ENCODE data around the gene SLC66A3. TPM values are rescaled to one million over a fixed set of nuclear protein-coding genes. Genes with fewer than 3 reads are reported as not detected.
A peak's percentile ranks its signal among the peaks of the same experiment; 100 is the strongest.

Gene SLC66A3
- total RNA-seq, 5 donors from 2014 or later (not counting 1 experiment from before 2014, with no cell fraction given) = 10.7 to 32.0 (median 21.2) TPM

DNA sequence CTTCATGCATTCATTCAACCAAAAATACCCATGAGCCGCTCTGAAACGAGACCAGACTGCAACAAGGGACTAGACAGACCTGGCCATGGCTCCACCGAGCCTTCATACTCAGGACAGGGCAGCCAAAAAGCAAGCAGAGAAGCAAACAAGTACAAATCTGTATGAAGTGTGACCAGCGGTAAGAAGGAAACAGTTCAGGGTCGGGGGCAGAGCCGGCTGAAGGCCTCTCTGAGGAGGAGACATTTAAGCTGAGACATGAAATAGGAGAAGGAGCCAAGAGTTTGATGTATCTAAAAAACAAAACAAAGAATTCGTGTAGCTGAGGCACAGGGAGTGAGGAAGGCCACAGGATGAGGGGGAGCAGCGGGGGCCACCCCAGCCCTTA lies 21.3 kb upstream of the SLC66A3 start:
- H3K9me3 Mint-ChIP-seq = no peaks in the 10 kb centered on the region
- Histone ChIP-seq H3K4me1 (ENCODE audit: control insufficient read depth in 1 of 2, extremely low read depth in 1 of 2, insufficient read depth in 2 of 2, low read length in 2 of 2) (peaks cover 10 to 48% of the 10 kb centered on the region in 2 experiments), H3K36me3 (ENCODE audit: control insufficient read depth in 2 of 2, extremely low read depth in 1 of 2, insufficient read depth in 1 of 2, low read length in 1 of 2) (no peaks in the 10 kb centered on the region), H3K4me3 (ENCODE audit: control insufficient read depth in 1 of 2, extremely low read depth in 1 of 2, low read length in 1 of 2) (no peak overlapping the region), H3K9me3 (no peaks in the 10 kb centered on the region), H3K27me3 (replicated peaks in 1 of 2; ENCODE audit: control insufficient read depth in 2 of 2, extremely low read depth in 1 of 2, insufficient read depth in 2 of 2, low read length in 1 of 2) (peaks cover 0 to 6% of the 10 kb centered on the region in 2 experiments), H3K27ac (ENCODE audit: low read length) (no peak overlapping the region)
- CTCF ChIA-PET = interaction anchor here (0.9 to 5.3 kb wide), 5 partner anchors 301 to 613 kb away, joined by 3 to 60 read pairs (median 7); partner anchors contain the start of gene LPIN1 (in 1 of the 2)
- peaks cover 16 to 31% (median 22%) of the 10 kb centered on the region in 3 donors for H3K4me1 Mint-ChIP-seq
- H3K27ac Mint-ChIP-seq = no peak overlapping the region
- H3K36me3 Mint-ChIP-seq = no peaks in the 10 kb centered on the region
- no peak for DNase-seq
- ATAC-seq (replicated peaks in 1 of 4) = no peak
- H3K4me3 Mint-ChIP-seq = no peak overlapping the region
- WGBS (ENCODE audit: insufficient coverage) = 93% methylated on average over 8 of the region's 8 CpGs
- POLR2A ChIA-PET = no interaction called here
- H3K27me3 Mint-ChIP-seq = peaks cover 0 to 5% of the 10 kb centered on the region in 2 donors

DNA sequence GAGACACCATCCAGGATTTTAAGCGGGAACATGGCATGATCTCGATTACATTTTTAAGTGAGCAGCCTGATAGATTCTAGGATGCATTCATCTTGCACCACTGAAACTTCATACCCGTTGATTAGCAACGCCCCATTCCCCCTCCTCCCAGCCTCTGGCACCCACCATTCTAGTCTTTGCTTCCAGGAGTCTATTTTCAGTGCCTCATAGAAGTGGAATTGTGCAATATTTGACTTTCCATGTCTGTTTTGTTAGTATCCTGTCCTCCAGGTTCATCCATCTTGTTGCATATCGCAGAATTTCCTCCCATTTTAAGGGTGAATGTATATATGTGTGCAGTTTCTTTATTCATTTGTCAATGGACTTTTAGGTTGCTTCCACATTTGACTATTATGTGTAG lies 20.9 kb upstream of the SLC66A3 start:
- no peaks in the 10 kb centered on the region for H3K36me3 Mint-ChIP-seq
- no peak overlapping the region for H3K4me3 Mint-ChIP-seq
- H3K4me1 ChIP-seq (ENCODE audit: control insufficient read depth in 1 of 2, extremely low read depth in 1 of 2, insufficient read depth in 2 of 2, low read length in 2 of 2) = peaks cover 10 to 45% of the 10 kb centered on the region in 2 experiments
- no peak overlapping the region for H3K27ac Mint-ChIP-seq
- no peaks in the 10 kb centered on the region for H3K9me3 ChIP-seq
- peaks cover 16 to 31% (median 22%) of the 10 kb centered on the region in 3 donors for H3K4me1 Mint-ChIP-seq
- ChIA-PET POLR2A (no interaction called here), CTCF (interaction anchor here (0.6 to 5.3 kb wide), 3 partner anchors 133 to 312 kb away, joined by 3 to 60 read pairs (median 5); no protein-coding TSS in a partner anchor)
- no peak overlapping the region for H3K27ac ChIP-seq (ENCODE audit: low read length)
- WGBS (ENCODE audit: insufficient coverage) = 88% methylated on average over 2 of the region's 5 CpGs
- H3K4me3 ChIP-seq (ENCODE audit: control insufficient read depth in 1 of 2, extremely low read depth in 1 of 2, low read length in 1 of 2) = no peak overlapping the region
- DNase-seq = no peak
- peaks cover 0 to 6% of the 10 kb centered on the region in 2 experiments for H3K27me3 ChIP-seq (replicated peaks in 1 of 2; ENCODE audit: control insufficient read depth in 2 of 2, extremely low read depth in 1 of 2, insufficient read depth in 2 of 2, low read length in 1 of 2)
- ATAC-seq (replicated peaks in 1 of 4) = no peak
- H3K36me3 ChIP-seq (ENCODE audit: control insufficient read depth in 2 of 2, extremely low read depth in 1 of 2, insufficient read depth in 1 of 2, low read length in 1 of 2) = no peaks in the 10 kb centered on the region
- H3K9me3 Mint-ChIP-seq = no peaks in the 10 kb centered on the region
- peaks cover 0 to 5% of the 10 kb centered on the region in 2 donors for H3K27me3 Mint-ChIP-seq

DNA sequence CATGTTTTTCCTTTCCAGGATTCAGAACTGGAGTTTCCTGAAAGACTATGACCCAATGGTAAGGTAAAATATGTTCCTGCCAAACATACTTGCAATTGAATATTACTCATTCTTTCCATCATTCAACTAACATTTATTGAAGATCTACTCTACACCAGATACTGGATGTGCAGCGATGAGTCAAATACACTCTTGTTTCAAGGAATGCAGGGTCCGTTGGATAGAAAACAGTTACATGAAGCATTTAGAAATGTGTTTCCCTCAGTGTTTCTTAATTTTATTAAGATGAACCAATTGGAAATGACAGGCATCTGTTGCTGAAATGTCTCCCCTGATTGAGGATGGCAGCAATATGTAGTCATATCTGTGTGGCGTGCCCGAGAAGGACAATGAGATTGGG lies 14.8 kb upstream of the SLC66A3 start:
- H3K36me3 Mint-ChIP-seq = no peaks in the 10 kb centered on the region
- no peaks in the 10 kb centered on the region for H3K9me3 Mint-ChIP-seq
- ChIA-PET CTCF (no interaction called here), POLR2A (no interaction called here)
- peak overlapping the region in 1 of 2 donors; percentile 26 for H3K27ac Mint-ChIP-seq
- Histone ChIP-seq H3K9me3 (no peaks in the 10 kb centered on the region), H3K36me3 (ENCODE audit: control insufficient read depth in 2 of 2, extremely low read depth in 1 of 2, insufficient read depth in 1 of 2, low read length in 1 of 2) (no peaks in the 10 kb centered on the region), H3K4me3 (ENCODE audit: control insufficient read depth in 1 of 2, extremely low read depth in 1 of 2, low read length in 1 of 2) (no peak overlapping the region), H3K27ac (ENCODE audit: low read length) (no peak overlapping the region), H3K4me1 (ENCODE audit: control insufficient read depth in 1 of 2, extremely low read depth in 1 of 2, insufficient read depth in 2 of 2, low read length in 2 of 2) (no peaks in the 10 kb centered on the region), H3K27me3 (replicated peaks in 1 of 2; ENCODE audit: control insufficient read depth in 2 of 2, extremely low read depth in 1 of 2, insufficient read depth in 2 of 2, low read length in 1 of 2) (peaks cover 0 to 23% of the 10 kb centered on the region in 2 experiments)
- WGBS (ENCODE audit: insufficient coverage) = no CpG with 5 or more reads among the region's 4 CpGs
- no peak for DNase-seq
- no peak for ATAC-seq (replicated peaks in 1 of 4)
- H3K4me1 Mint-ChIP-seq = no peaks in the 10 kb centered on the region
- no peak overlapping the region for H3K4me3 Mint-ChIP-seq
- H3K27me3 Mint-ChIP-seq = peaks cover 11 to 15% of the 10 kb centered on the region in 2 donors

DNA sequence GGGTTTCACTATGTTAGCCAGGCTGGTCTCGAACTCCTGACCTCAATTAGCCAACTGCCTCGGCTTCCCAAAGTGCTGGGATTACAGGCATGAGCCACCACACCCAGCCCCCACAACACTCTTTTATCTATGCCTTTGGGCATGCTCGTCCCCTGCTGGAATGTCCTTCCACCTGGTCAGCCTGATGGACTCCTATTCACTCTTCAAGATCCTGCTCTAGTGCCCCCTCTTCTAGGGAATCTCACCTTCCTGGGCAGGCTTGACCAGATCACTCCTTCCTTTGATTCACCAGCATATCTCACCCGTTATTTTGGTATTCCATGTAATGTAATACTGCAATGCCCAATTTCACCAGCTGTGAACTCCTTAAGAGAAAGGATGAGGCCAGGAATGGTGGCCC lies 13.9 kb upstream of the SLC66A3 start:
- H3K27me3 Mint-ChIP-seq = peaks cover 11 to 14% of the 10 kb centered on the region in 2 donors
- Histone ChIP-seq H3K9me3 (no peaks in the 10 kb centered on the region), H3K27me3 (replicated peaks in 1 of 2; ENCODE audit: control insufficient read depth in 2 of 2, extremely low read depth in 1 of 2, insufficient read depth in 2 of 2, low read length in 1 of 2) (peaks cover 0 to 23% of the 10 kb centered on the region in 2 experiments), H3K27ac (ENCODE audit: low read length) (no peak overlapping the region), H3K4me1 (ENCODE audit: control insufficient read depth in 1 of 2, extremely low read depth in 1 of 2, insufficient read depth in 2 of 2, low read length in 2 of 2) (no peaks in the 10 kb centered on the region), H3K4me3 (ENCODE audit: control insufficient read depth in 1 of 2, extremely low read depth in 1 of 2, low read length in 1 of 2) (no peak overlapping the region), H3K36me3 (ENCODE audit: control insufficient read depth in 2 of 2, extremely low read depth in 1 of 2, insufficient read depth in 1 of 2, low read length in 1 of 2) (no peaks in the 10 kb centered on the region)
- H3K9me3 Mint-ChIP-seq = no peaks in the 10 kb centered on the region
- ChIA-PET CTCF (no interaction called here), POLR2A (no interaction called here)
- no peak overlapping the region for H3K4me3 Mint-ChIP-seq
- DNase-seq = no peak
- H3K4me1 Mint-ChIP-seq = no peaks in the 10 kb centered on the region
- ATAC-seq (replicated peaks in 1 of 4) = no peak
- H3K27ac Mint-ChIP-seq = no peak overlapping the region
- WGBS (ENCODE audit: insufficient coverage) = 50% methylated on average over 1 of the region's 4 CpGs
- H3K36me3 Mint-ChIP-seq = no peaks in the 10 kb centered on the region

DNA sequence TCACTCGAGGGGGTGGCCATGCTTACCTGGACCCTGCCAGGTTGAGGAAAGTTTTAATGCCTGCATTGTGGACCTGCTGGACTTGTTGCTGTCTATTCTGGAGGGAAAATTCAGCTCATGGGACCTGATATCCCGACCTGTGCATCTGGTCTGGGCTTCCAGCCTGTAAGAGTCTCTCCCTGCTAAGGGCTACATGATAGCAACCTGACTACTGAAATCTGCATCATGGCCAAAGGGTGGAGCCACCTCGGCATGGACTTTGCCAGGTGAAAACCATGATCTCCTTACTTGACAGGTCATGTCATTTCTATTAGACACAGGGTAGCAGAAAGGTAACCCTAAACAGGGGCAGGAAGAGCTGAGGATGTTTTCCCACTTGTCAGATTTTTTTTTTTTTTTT lies 12.9 kb upstream of the SLC66A3 start:
- DNase-seq (no peak), ATAC-seq (replicated peaks in 1 of 4) (no peak)
- Mint-ChIP-seq H3K4me3 (no peak overlapping the region), H3K27ac (no peak overlapping the region), H3K36me3 (no peaks in the 10 kb centered on the region), H3K4me1 (no peaks in the 10 kb centered on the region), H3K27me3 (peaks cover 10 to 11% of the 10 kb centered on the region in 2 donors), H3K9me3 (no peaks in the 10 kb centered on the region)
- H3K4me3 ChIP-seq (ENCODE audit: control insufficient read depth in 1 of 2, extremely low read depth in 1 of 2, low read length in 1 of 2) = no peak overlapping the region
- no peak overlapping the region for H3K27ac ChIP-seq (ENCODE audit: low read length)
- no peaks in the 10 kb centered on the region for H3K36me3 ChIP-seq (ENCODE audit: control insufficient read depth in 2 of 2, extremely low read depth in 1 of 2, insufficient read depth in 1 of 2, low read length in 1 of 2)
- WGBS (ENCODE audit: insufficient coverage) = 58% methylated on average over 2 of the region's 3 CpGs
- ChIA-PET POLR2A (interaction anchor here (0.5 to 0.6 kb wide), 2 partner anchors 213 to 1305 kb away, joined by 4 to 7 read pairs; no protein-coding TSS in a partner anchor), CTCF (interaction anchor here (0.5 to 0.7 kb wide), 2 partner anchors 9 to 10 kb away, joined by 3 to 5 read pairs; a partner anchor contains a TSS)
- H3K4me1 ChIP-seq (ENCODE audit: control insufficient read depth in 1 of 2, extremely low read depth in 1 of 2, insufficient read depth in 2 of 2, low read length in 2 of 2) = no peaks in the 10 kb centered on the region
- no peaks in the 10 kb centered on the region for H3K9me3 ChIP-seq
- H3K27me3 ChIP-seq (replicated peaks in 1 of 2; ENCODE audit: control insufficient read depth in 2 of 2, extremely low read depth in 1 of 2, insufficient read depth in 2 of 2, low read length in 1 of 2) = peaks cover 0 to 21% of the 10 kb centered on the region in 2 experiments

DNA sequence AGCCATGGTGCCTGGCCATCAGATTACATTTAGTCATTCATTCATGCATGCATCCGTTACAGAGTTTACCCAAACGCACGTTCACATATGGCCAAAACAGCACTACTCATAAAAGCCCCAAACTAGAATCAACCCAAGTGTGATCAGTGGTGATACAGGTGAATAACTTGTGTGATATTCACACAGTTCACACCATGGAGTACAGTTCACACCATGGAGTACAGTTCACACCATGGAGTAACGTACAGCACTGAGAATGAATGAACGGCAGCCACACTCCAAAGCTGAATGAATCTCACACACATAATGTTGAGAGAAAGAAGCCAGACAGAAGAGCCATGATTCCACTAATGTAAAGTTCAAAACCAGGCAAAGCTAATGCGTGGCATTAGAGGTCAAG lies 12.3 kb upstream of the SLC66A3 start:
- POLR2A ChIA-PET = interaction anchor here in 1 of 2 donors (0.5 kb wide), 1 partner anchor 1306 kb away, joined by 4 read pairs; no protein-coding TSS in a partner anchor
- H3K4me3 Mint-ChIP-seq = no peak overlapping the region
- H3K36me3 ChIP-seq (ENCODE audit: control insufficient read depth in 2 of 2, extremely low read depth in 1 of 2, insufficient read depth in 1 of 2, low read length in 1 of 2) = no peaks in the 10 kb centered on the region
- H3K9me3 Mint-ChIP-seq = no peaks in the 10 kb centered on the region
- H3K27ac Mint-ChIP-seq = no peak overlapping the region
- no peaks in the 10 kb centered on the region for H3K36me3 Mint-ChIP-seq
- H3K27me3 Mint-ChIP-seq = peaks cover 10 to 11% of the 10 kb centered on the region in 2 donors
- H3K4me1 ChIP-seq (ENCODE audit: control insufficient read depth in 1 of 2, extremely low read depth in 1 of 2, insufficient read depth in 2 of 2, low read length in 2 of 2) = no peaks in the 10 kb centered on the region
- H3K27me3 ChIP-seq (replicated peaks in 1 of 2; ENCODE audit: control insufficient read depth in 2 of 2, extremely low read depth in 1 of 2, insufficient read depth in 2 of 2, low read length in 1 of 2) = peaks cover 0 to 21% of the 10 kb centered on the region in 2 experiments
- 100% methylated on average over 1 of the region's 6 CpGs for WGBS (ENCODE audit: insufficient coverage)
- H3K27ac ChIP-seq (ENCODE audit: low read length) = no peak overlapping the region
- no peaks in the 10 kb centered on the region for H3K4me1 Mint-ChIP-seq
- DNase-seq (no peak), ATAC-seq (replicated peaks in 1 of 4) (no peak)
- H3K9me3 ChIP-seq = no peaks in the 10 kb centered on the region
- CTCF ChIA-PET = interaction anchor here in 1 of 2 donors (0.6 kb wide), 1 partner anchor 10 kb away, joined by 3 read pairs; a partner anchor contains a TSS
- no peak overlapping the region for H3K4me3 ChIP-seq (ENCODE audit: control insufficient read depth in 1 of 2, extremely low read depth in 1 of 2, low read length in 1 of 2)

All from T-cell (primary cell).